Vagina (tissue), 2 donors: ENCODE results near the gene AGAP9.
"Not testable (repeated sequence)": the region's sequence is repeated elsewhere in the genome, so short reads cannot be mapped to it uniquely, and the experiment has no call there.

Source experiments
- POLR2AphosphoS5 ChIP-seq, 2 donors: sonication (generic); formaldehyde crosslinking; IDR thresholded peaks; one replicate each; pipeline ENCODE4 v1.9.0; 2017; ENCODE audit warnings: antibody characterized with exemption in 2 of 2, mild to moderate bottlenecking in 2 of 2, low read depth in 1 of 2; ENCODE audit not compliant: insufficient read depth in 1 of 2
- TF ChIP-seq, protein P1 (sequence below), 3 experiments: fragments of 450-650 bp in 2 of 3; fragments of 200-600 bp in 1 of 3; sonication (generic) in 1 of 3; IDR thresholded peaks; one replicate each; pipeline ENCODE4 v1.5.1; 2017 to 2019; ENCODE audit warnings: antibody characterized with exemption in 3 of 3, mild to moderate bottlenecking in 2 of 3, moderate library complexity in 2 of 3

- peak in 1 of 2 donors; percentile 47 for TF ChIP-seq POLR2AphosphoS5 (IDR thresholded peaks at IDR 0.05; ENCODE audit: insufficient read depth in 1 of 2, low read depth in 1 of 2)
- TF ChIP-seq, protein P1, sequence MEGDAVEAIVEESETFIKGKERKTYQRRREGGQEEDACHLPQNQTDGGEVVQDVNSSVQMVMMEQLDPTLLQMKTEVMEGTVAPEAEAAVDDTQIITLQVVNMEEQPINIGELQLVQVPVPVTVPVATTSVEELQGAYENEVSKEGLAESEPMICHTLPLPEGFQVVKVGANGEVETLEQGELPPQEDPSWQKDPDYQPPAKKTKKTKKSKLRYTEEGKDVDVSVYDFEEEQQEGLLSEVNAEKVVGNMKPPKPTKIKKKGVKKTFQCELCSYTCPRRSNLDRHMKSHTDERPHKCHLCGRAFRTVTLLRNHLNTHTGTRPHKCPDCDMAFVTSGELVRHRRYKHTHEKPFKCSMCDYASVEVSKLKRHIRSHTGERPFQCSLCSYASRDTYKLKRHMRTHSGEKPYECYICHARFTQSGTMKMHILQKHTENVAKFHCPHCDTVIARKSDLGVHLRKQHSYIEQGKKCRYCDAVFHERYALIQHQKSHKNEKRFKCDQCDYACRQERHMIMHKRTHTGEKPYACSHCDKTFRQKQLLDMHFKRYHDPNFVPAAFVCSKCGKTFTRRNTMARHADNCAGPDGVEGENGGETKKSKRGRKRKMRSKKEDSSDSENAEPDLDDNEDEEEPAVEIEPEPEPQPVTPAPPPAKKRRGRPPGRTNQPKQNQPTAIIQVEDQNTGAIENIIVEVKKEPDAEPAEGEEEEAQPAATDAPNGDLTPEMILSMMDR (IDR thresholded peaks at IDR 0.05): not testable (repeated sequence)
Measured at GRCh38 chr10:47553214-47553859, 29.9 kb upstream of the AGAP9 start.
